ENCODE data around the gene ZNF496. TPM values are rescaled to one million over a fixed set of nuclear protein-coding genes. Genes with fewer than 3 reads are reported as not detected.

The ZNF496 gene
- total RNA-seq, 1 experiment from 2014 or later: 36.4 TPM

DNA sequence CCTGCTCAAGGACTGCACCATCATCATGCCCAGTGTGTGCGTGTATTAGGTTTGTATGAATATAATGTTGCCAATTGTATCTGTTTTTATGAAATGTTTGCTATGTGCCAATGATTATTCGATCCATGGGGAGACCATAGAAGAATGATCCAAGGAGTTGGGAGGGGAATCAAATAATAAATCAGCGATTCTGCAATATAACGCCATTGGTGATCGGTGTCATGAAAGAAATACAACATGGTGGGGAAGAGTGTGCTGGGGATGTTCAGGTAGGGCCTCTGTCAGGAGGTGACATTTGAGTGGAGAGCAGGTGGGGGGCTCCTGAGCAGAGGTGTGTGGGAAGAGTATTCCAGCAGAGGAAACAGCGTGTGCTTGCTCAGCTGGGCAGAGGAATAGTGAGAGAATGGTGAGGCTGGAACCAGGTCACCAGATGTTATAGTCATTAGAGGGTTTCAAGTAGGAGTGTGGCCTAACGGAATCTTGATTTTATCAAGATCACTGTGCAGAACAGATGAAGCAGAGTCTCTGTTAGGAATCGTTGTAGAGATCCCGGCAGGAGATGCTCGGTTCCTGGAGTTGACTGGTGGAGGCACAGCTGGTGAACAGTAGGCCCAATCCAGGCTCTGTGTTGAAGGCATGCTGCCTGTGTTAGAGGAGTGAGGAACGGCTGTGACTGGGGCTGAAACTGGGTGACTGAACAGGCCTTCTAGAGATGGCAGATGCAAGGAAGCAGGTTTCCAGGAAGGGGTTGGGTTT, 2.9 kb upstream of the ZNF496 start:
- Mint-ChIP-seq H3K4me1 (ENCODE audit: low read depth, unreplicated experiment) (peaks cover 41% of the 10 kb centered on the region), H3K36me3 (ENCODE audit: insufficient read depth, unreplicated experiment) (peaks cover 51% of the 10 kb centered on the region), H3K4me3 (ENCODE audit: unreplicated experiment) (no peak overlapping the region), H3K9me3 (ENCODE audit: unreplicated experiment) (no peaks in the 10 kb centered on the region), H3K27ac (ENCODE audit: unreplicated experiment) (peak overlapping the region; percentile 24), H3K27me3 (ENCODE audit: insufficient read depth, unreplicated experiment) (no peaks in the 10 kb centered on the region)
- Histone ChIP-seq H3K36me3 (ENCODE audit: control insufficient read depth, insufficient read depth, low read length) (no peaks in the 10 kb centered on the region), H3K27me3 (replicated peaks; ENCODE audit: control insufficient read depth, insufficient read depth, low read length) (no peaks in the 10 kb centered on the region), H3K9me3 (no peaks in the 10 kb centered on the region), H3K4me1 (peaks cover 12% of the 10 kb centered on the region), H3K4me3 (ENCODE audit: low read depth, low read length) (no peak overlapping the region)
- no peak for DNase-seq
- ChIA-PET POLR2A (no interaction called here), CTCF (no interaction called here)
- intact Hi-C loops (cut with micrococcal nuclease; ENCODE audit: unreplicated experiment): no loop called here
- TF ChIP-seq, protein P1, sequence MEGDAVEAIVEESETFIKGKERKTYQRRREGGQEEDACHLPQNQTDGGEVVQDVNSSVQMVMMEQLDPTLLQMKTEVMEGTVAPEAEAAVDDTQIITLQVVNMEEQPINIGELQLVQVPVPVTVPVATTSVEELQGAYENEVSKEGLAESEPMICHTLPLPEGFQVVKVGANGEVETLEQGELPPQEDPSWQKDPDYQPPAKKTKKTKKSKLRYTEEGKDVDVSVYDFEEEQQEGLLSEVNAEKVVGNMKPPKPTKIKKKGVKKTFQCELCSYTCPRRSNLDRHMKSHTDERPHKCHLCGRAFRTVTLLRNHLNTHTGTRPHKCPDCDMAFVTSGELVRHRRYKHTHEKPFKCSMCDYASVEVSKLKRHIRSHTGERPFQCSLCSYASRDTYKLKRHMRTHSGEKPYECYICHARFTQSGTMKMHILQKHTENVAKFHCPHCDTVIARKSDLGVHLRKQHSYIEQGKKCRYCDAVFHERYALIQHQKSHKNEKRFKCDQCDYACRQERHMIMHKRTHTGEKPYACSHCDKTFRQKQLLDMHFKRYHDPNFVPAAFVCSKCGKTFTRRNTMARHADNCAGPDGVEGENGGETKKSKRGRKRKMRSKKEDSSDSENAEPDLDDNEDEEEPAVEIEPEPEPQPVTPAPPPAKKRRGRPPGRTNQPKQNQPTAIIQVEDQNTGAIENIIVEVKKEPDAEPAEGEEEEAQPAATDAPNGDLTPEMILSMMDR (IDR thresholded peaks at IDR 0.05; ENCODE audit: insufficient read depth in 1 of 2, low read depth in 1 of 2, low read length in 1 of 2, severe bottlenecking in 1 of 2, unreplicated experiment in 1 of 2): no peak
- BruUV-seq (replicated peaks): no TSS peak

DNA sequence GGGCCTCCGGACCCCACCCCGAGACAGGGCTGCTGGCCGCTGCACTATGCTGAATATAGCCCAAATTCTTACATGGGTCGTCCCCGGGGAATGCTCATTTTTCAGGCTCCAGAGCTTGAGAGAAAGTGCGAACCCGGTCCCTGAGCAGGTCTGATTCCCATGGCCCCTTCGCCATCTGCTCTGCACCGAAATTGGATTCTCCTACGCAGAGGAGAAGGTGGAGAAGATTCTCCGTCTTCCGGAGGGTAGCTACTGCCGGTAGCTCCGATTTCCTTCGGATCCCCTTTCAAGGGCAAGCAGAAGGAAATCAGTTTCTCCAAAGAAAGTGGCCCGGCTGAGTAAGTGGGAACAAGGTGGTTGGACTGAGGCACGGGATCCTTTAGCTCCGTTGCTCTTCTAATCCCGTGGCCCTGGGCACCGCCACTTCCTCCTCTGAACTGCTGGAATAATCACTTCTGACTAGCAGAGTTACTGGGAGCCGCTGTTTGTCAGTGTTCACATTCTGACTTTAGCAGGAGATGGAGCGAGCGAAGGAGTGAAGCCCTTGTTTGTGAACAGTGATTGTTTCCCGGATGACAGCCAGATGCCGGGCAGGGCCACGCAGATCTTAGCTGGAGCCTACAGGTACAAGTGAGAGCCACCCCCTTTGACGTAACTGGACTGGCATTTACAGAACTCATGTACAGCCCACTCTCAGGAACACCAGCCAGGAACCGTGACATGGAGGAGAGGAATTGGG, 1.1 kb upstream of the ZNF496 start:
- no TSS peak for BruUV-seq (replicated peaks)

DNA sequence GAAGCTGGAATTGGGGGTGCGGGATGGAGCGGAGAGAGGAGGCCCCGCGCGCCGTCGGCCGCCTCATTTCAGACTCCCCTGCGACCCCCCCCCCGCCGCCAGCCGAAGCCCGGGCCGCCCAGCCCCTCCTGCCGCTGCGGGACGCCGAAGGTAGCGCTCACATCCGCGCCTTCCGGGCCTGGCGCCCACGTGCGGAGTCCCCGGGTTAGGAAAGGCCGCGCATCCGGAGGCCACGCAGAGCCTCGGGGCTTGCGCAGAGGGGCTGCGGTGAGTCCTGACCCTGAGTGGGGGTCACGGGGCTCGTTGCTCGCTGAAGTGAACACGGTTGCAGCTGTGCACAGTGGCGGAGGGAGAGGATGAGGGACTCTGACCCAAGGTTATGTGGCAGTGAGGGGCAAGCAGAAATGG, 552 bp upstream of the ZNF496 start:
- Histone ChIP-seq H3K27me3 (replicated peaks; ENCODE audit: control insufficient read depth, insufficient read depth, low read length) (no peaks in the 10 kb centered on the region), H3K4me3 (ENCODE audit: low read depth, low read length) (peak overlapping the region; percentile 97), H3K9me3 (no peaks in the 10 kb centered on the region), H3K4me1 (peaks cover 12% of the 10 kb centered on the region), H3K36me3 (ENCODE audit: control insufficient read depth, insufficient read depth, low read length) (peaks cover 3% of the 10 kb centered on the region)
- Mint-ChIP-seq H3K4me1 (ENCODE audit: low read depth, unreplicated experiment) (peaks cover 35% of the 10 kb centered on the region), H3K4me3 (ENCODE audit: unreplicated experiment) (peak overlapping the region; percentile 97), H3K27ac (ENCODE audit: unreplicated experiment) (peak overlapping the region; percentile 64), H3K36me3 (ENCODE audit: insufficient read depth, unreplicated experiment) (peaks cover 52% of the 10 kb centered on the region), H3K27me3 (ENCODE audit: insufficient read depth, unreplicated experiment) (no peaks in the 10 kb centered on the region), H3K9me3 (ENCODE audit: unreplicated experiment) (no peaks in the 10 kb centered on the region)
- POLR2A ChIA-PET: no interaction called here
- no TSS peak for BruUV-seq (replicated peaks)
- TF ChIP-seq, protein P1 (IDR thresholded peaks at IDR 0.05; ENCODE audit: insufficient read depth in 1 of 2, low read depth in 1 of 2, low read length in 1 of 2, severe bottlenecking in 1 of 2, unreplicated experiment in 1 of 2): no peak
- intact Hi-C loops (cut with micrococcal nuclease; ENCODE audit: unreplicated experiment): no loop called here
- DNase-seq: peak; percentile 46 to 59
- CTCF ChIA-PET: no interaction called here

More for the DNA sequence above, 1.1 kb upstream of the ZNF496 start:
- H3K9me3 Mint-ChIP-seq (ENCODE audit: unreplicated experiment): no peaks in the 10 kb centered on the region
- TF ChIP-seq, protein P1 (IDR thresholded peaks at IDR 0.05; ENCODE audit: insufficient read depth in 1 of 2, low read depth in 1 of 2, low read length in 1 of 2, severe bottlenecking in 1 of 2, unreplicated experiment in 1 of 2): no peak
- Histone ChIP-seq H3K4me3 (ENCODE audit: low read depth, low read length) (peak overlapping the region; percentile 97), H3K36me3 (ENCODE audit: control insufficient read depth, insufficient read depth, low read length) (peaks cover 3% of the 10 kb centered on the region), H3K27me3 (replicated peaks; ENCODE audit: control insufficient read depth, insufficient read depth, low read length) (no peaks in the 10 kb centered on the region), H3K9me3 (no peaks in the 10 kb centered on the region), H3K4me1 (peaks cover 12% of the 10 kb centered on the region)
- no peaks in the 10 kb centered on the region for H3K27me3 Mint-ChIP-seq (ENCODE audit: insufficient read depth, unreplicated experiment)
- ChIA-PET POLR2A (no interaction called here), CTCF (no interaction called here)
- peaks cover 40% of the 10 kb centered on the region for H3K4me1 Mint-ChIP-seq (ENCODE audit: low read depth, unreplicated experiment)
- intact Hi-C loops (cut with micrococcal nuclease; ENCODE audit: unreplicated experiment): no loop called here
- DNase-seq: peak in 1 of 2 experiments; percentile 11
- H3K36me3 Mint-ChIP-seq (ENCODE audit: insufficient read depth, unreplicated experiment): peaks cover 58% of the 10 kb centered on the region
- H3K4me3 Mint-ChIP-seq (ENCODE audit: unreplicated experiment): peak overlapping the region; percentile 97
- H3K27ac Mint-ChIP-seq (ENCODE audit: unreplicated experiment): peak overlapping the region; percentile 64
